Naive B cell (primary cell): ENCODE data around the gene WNT9A. TPM values are rescaled to one million over a fixed set of nuclear protein-coding genes. Genes with fewer than 3 reads are reported as not detected.

Experiments used
- ATAC-seq, 2 donors: fragments of 150-1000 bp; cut with Tn5 transposase; 2 replicates each; pipeline ENCODE4 v1.10.0; 2021; ENCODE audit warnings: low read depth in 2 of 2, mild to moderate bottlenecking in 2 of 2, moderate library complexity in 2 of 2
- DNase-seq: peaks from one replicate; pipeline ENCODE4 v3.0.0; 2022
- H3K27ac Mint-ChIP-seq, 6 donors: one replicate each; pipeline ENCODE4 v1.8.0; 2020 to 2022; ENCODE audit warnings: mild to moderate bottlenecking in 6 of 6, mixed read lengths in 6 of 6, moderate library complexity in 5 of 6, inconsistent platforms in 2 of 6
- H3K27me3 Mint-ChIP-seq, 3 donors: one replicate each; pipeline ENCODE4 v1.8.0; 2021 to 2022; ENCODE audit warnings: mixed read lengths in 3 of 3, mild to moderate bottlenecking in 1 of 3
- H3K36me3 Mint-ChIP-seq, 2 donors: one replicate each; pipeline ENCODE4 v1.8.0; 2020 to 2022; ENCODE audit warnings: mixed read lengths in 2 of 2, inconsistent platforms in 1 of 2, mild to moderate bottlenecking in 1 of 2
- H3K4me1 Mint-ChIP-seq, 3 donors: one replicate each; pipeline ENCODE4 v1.8.0; 2020 to 2022; ENCODE audit warnings: mixed read lengths in 3 of 3, inconsistent platforms in 1 of 3, mild to moderate bottlenecking in 1 of 3, moderate library complexity in 1 of 3
- H3K4me3 Mint-ChIP-seq, 8 donors: one replicate each; pipeline ENCODE4 v1.8.0; 2020 to 2022; ENCODE audit warnings: mild to moderate bottlenecking in 8 of 8, mixed read lengths in 8 of 8, moderate library complexity in 8 of 8, inconsistent platforms in 2 of 8
- H3K9me3 Mint-ChIP-seq, 7 donors: one replicate each; pipeline ENCODE4 v1.8.0; 2020 to 2022; ENCODE audit warnings: mixed read lengths in 7 of 7, mild to moderate bottlenecking in 5 of 7, inconsistent platforms in 2 of 7, moderate library complexity in 1 of 7
- polyA plus RNA-seq, 6 donors: library from polyadenylated mRNA; unstranded; fragments of 300-500 nt; fragmentation: Illumina TruSeq; gene quantifications; one replicate each; pipeline ENCODE4 v1.2.3, GENCODE V29; 2021; ENCODE audit warnings: low read depth in 6 of 6

The WNT9A gene
- polyA plus RNA-seq, 6 donors from 2014 or later: not detected

DNA sequence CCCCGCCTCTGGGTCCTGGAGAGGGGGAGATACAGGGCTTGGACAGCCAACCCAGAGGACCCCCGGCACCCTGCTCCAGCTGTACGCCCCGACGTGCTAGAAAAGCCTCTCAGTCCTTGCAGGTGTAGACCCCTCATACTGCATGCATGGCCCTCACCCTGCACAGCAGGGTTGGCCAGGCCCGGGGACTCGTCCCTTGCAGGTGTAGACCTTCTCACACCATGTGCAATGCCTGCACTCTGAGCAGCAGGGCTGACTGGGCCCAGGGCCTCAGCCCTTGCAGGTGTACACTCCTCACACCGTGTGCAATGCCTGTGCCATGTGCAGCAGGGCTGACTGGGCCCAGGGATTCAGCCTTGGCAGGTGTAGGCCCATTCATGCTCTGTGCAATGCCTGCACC is 26.8 kb downstream of the WNT9A start:
- Mint-ChIP-seq H3K4me1 (peaks cover 0 to 3% (median 2%) of the 10 kb centered on the region in 3 donors), H3K36me3 (no peaks in the 10 kb centered on the region), H3K27me3 (no peaks in the 10 kb centered on the region), H3K9me3 (no peaks in the 10 kb centered on the region), H3K27ac (no peak overlapping the region), H3K4me3 (no peak overlapping the region)
- no peak for ATAC-seq
- DNase-seq: no peak

DNA sequence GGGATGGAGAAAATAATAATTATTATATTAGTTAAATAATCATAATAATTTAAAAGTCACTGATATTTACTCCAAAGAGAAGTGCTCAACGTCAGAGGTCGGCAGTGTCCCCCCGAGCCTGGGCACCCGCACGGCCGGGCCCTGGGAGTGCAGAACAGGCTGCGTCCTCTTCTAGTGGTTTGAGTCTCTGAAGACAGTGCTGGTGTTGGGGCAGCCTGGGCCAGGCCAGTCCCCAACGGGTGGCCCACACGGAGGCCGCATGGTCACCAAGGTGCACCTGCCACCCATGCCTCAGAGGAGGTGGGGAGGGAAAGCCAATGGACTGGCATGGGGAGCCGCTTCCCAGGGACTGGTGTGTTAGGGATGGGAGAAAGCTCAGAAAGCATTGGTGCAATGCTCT is 27.3 kb downstream of the WNT9A start:
- Mint-ChIP-seq H3K9me3 (no peaks in the 10 kb centered on the region), H3K4me3 (no peak overlapping the region), H3K36me3 (no peaks in the 10 kb centered on the region), H3K27ac (no peak overlapping the region), H3K27me3 (no peaks in the 10 kb centered on the region), H3K4me1 (peaks cover 0 to 3% (median 2%) of the 10 kb centered on the region in 3 donors)
- no peak for DNase-seq
- ATAC-seq: no peak

GRCh38 chr1:227919906-227920305 is 27.8 kb downstream of the WNT9A start:
- Mint-ChIP-seq H3K27ac (no peak overlapping the region), H3K4me3 (no peak overlapping the region), H3K36me3 (no peaks in the 10 kb centered on the region), H3K9me3 (no peaks in the 10 kb centered on the region), H3K27me3 (no peaks in the 10 kb centered on the region), H3K4me1 (peaks cover 0 to 3% (median 2%) of the 10 kb centered on the region in 3 donors)
- DNase-seq (no peak), ATAC-seq (no peak)

GRCh38 chr1:227918736-227919135 is 29.0 kb downstream of the WNT9A start:
- ATAC-seq: no peak
- no peak overlapping the region for H3K4me3 Mint-ChIP-seq
- no peaks in the 10 kb centered on the region for H3K9me3 Mint-ChIP-seq
- H3K27me3 Mint-ChIP-seq: no peaks in the 10 kb centered on the region
- no peaks in the 10 kb centered on the region for H3K36me3 Mint-ChIP-seq
- no peak for DNase-seq
- peaks cover 0 to 3% (median 2%) of the 10 kb centered on the region in 3 donors for H3K4me1 Mint-ChIP-seq
- H3K27ac Mint-ChIP-seq: no peak overlapping the region

DNA sequence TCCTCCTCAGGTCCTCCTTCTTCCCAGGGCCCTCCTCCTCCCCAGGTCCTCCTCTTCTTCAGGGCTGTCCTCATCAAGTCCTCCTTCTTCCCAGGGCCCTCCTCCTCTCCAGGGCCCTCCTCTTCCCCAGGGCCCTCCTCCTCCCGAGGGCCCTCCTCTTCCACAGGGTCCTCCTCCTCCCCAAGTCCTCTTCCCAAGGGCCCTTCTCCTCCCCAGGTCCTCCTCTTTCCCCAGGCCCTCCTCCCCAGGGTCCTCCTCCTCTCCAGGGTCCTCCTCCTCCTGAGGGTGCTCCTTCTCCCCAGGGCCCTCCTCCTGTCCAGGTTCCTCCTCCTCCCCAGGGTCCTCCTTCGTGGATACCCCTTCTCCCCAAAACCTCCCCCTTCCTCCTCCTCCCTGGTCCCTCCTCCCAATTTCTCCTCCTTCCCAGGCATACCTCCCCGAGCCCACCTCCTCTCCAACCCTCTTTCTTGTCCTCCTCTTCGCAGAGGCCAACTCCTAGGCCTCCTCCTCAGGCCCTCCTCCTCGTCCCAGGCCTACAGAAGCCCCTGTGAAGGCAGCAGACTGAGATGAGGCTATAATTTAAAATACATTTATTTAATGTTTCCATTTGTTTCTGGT is 29.5 kb downstream of the WNT9A start:
- H3K27ac Mint-ChIP-seq: peak overlapping the region in 1 of 6 donors; percentile 36
- H3K4me3 Mint-ChIP-seq: no peak overlapping the region
- DNase-seq: no peak
- no peaks in the 10 kb centered on the region for H3K9me3 Mint-ChIP-seq
- H3K4me1 Mint-ChIP-seq: peaks cover 0 to 3% (median 2%) of the 10 kb centered on the region in 3 donors
- no peaks in the 10 kb centered on the region for H3K36me3 Mint-ChIP-seq
- no peaks in the 10 kb centered on the region for H3K27me3 Mint-ChIP-seq
- no peak for ATAC-seq

GRCh38 chr1:227917081-227917950 is 30.4 kb downstream of the WNT9A start:
- Mint-ChIP-seq H3K9me3 (no peaks in the 10 kb centered on the region), H3K4me1 (peaks cover 0 to 3% (median 2%) of the 10 kb centered on the region in 3 donors), H3K27me3 (peaks cover 0 to 7% (median 7%) of the 10 kb centered on the region in 3 donors), H3K4me3 (no peak overlapping the region), H3K36me3 (no peaks in the 10 kb centered on the region), H3K27ac (peak overlapping the region in 1 of 6 donors; percentile 84)
- ATAC-seq: no peak
- no peak for DNase-seq

- Mint-ChIP-seq H3K4me1 (peaks cover 0 to 3% (median 2%) of the 10 kb centered on the region in 3 donors), H3K36me3 (no peaks in the 10 kb centered on the region), H3K27me3 (peaks cover 0 to 14% (median 13%) of the 10 kb centered on the region in 3 donors), H3K9me3 (no peaks in the 10 kb centered on the region), H3K4me3 (no peak overlapping the region), H3K27ac (no peak overlapping the region)
- DNase-seq (no peak), ATAC-seq (no peak)
These were observed 31.1 kb downstream of the WNT9A start for GRCh38 chr1:227916655-227917054.

- ATAC-seq (no peak), DNase-seq (no peak)
- H3K4me1 Mint-ChIP-seq: peaks cover 0 to 3% (median 2%) of the 10 kb centered on the region in 3 donors
- no peaks in the 10 kb centered on the region for H3K9me3 Mint-ChIP-seq
- H3K27ac Mint-ChIP-seq: no peak overlapping the region
- peaks cover 4 to 22% (median 17%) of the 10 kb centered on the region in 3 donors for H3K27me3 Mint-ChIP-seq
- no peaks in the 10 kb centered on the region for H3K36me3 Mint-ChIP-seq
- no peak overlapping the region for H3K4me3 Mint-ChIP-seq
These were observed 31.9 kb downstream of the WNT9A start for GRCh38 chr1:227915564-227916553.

DNA sequence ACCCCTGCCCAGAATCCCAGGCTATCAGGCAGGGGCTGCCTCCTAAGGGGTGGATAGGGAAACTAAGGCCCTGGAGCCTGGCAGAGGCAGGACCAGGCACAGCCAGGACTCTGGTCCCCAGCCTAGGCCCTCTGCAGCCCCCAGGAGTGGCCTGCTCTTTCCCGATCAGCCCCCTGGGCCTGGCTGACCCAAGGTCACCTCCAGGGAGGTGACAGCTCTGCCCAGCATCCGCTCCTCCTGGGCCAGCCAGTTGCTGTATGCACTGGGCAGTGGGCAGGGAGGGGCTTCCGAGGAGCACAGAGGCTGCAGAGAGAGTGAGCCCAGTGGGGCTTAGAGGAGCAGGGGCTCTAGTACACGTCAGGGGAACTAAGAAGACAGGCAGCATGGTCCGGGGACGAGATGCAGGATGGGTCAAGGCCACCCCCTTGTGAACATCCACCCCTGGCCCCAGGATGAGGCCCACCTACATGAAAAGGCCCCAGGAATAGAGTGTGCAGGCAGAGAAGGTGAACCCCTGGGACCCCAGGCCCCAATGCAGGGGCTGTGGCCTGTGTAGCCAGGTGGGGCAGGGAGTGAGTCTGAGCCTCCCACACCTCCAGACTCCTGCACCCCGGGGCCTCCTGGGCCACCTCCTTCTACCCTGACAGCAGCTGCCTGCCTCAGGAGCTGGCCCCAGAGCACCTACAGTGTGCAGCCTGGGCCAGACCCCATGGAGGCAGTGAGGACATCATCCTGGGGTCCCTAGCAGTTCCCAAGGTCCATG is 32.8 kb downstream of the WNT9A start:
- H3K4me3 Mint-ChIP-seq: no peak overlapping the region
- H3K36me3 Mint-ChIP-seq: no peaks in the 10 kb centered on the region
- H3K9me3 Mint-ChIP-seq: no peaks in the 10 kb centered on the region
- peaks cover 4 to 26% (median 23%) of the 10 kb centered on the region in 3 donors for H3K27me3 Mint-ChIP-seq
- no peak for ATAC-seq
- DNase-seq: no peak
- peaks cover 0 to 3% (median 2%) of the 10 kb centered on the region in 3 donors for H3K4me1 Mint-ChIP-seq
- no peak overlapping the region for H3K27ac Mint-ChIP-seq

DNA sequence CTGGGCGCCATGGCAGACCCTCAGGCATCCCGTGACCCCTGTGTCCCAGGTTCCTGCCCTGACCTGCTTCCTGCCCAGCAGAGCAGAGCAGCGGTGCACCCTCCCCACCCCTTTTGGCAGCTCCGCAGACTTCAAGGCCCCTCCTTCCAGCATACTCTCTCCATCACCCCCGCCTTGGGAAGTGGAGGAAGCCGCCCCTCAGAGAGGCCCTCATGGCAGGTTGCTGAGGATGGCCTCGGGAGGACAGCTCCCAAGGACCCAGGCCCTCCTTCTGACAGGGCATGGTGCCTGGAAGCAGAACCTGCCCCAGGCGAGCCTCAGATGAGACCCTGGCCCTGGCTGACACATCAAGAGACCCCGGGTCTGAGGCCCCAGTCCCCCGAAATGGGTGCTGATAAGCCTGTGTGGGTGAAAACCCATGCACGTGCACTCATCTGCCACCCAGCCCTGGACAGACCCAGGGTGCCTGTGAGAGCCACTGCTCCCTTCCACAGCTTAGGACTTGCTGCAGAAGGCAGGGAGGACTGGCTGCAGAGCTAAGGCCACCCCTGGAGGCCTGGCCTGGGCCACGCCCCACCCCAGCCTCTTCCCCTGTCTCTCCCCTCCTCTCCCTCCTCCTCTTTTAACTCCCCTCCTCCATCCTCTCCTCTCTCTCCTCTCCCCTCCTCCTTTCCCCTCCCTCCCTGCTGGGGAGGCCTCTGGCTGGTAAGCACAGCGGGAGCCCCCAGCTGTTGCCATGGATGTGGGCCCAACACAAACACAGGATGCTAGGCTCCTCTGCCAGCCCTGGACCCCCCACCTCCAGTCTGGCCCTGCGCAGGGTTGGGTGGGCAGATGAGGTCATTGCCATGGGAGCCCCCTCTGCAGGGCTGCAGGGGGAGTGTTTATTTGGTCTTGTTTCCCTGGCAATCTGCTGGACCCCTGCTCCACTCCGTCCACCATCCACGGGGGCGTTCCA is 33.7 kb downstream of the WNT9A start:
- ATAC-seq (no peak), DNase-seq (no peak)
- H3K27me3 Mint-ChIP-seq: peaks cover 4 to 32% (median 32%) of the 10 kb centered on the region in 3 donors
- H3K4me1 Mint-ChIP-seq: peaks cover 0 to 3% (median under 1%) of the 10 kb centered on the region in 3 donors
- no peak overlapping the region for H3K27ac Mint-ChIP-seq
- no peaks in the 10 kb centered on the region for H3K36me3 Mint-ChIP-seq
- H3K9me3 Mint-ChIP-seq: no peaks in the 10 kb centered on the region
- H3K4me3 Mint-ChIP-seq: no peak overlapping the region

DNA sequence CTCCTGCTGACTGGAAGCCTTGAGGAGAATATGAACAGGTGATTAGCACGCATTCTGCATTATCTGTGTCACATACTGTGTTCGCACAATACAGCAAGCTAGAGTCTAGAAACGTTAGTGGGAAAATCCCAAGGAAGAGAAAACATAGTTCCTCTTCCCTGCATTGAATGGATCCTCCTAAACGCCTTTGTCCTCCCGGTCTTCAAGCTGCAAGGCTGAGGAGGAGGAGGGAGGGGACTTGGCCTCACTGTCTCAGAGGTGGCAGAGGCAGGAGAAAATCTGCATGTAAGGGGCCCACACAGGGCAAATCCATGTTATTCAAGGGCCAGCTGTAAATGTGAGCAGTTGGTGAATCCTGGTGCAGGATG is 34.4 kb downstream of the WNT9A start:
- Mint-ChIP-seq H3K9me3 (no peaks in the 10 kb centered on the region), H3K27ac (no peak overlapping the region), H3K36me3 (no peaks in the 10 kb centered on the region), H3K4me1 (peaks cover 0 to 2% (median 0%) of the 10 kb centered on the region in 3 donors), H3K4me3 (no peak overlapping the region), H3K27me3 (peaks cover 8 to 38% (median 37%) of the 10 kb centered on the region in 3 donors)
- ATAC-seq: no peak
- no peak for DNase-seq

GRCh38 chr1:227912866-227913265 is 34.9 kb downstream of the WNT9A start:
- ATAC-seq: no peak
- DNase-seq: no peak
- Mint-ChIP-seq H3K4me3 (no peak overlapping the region), H3K27me3 (peaks cover 8 to 38% (median 37%) of the 10 kb centered on the region in 3 donors), H3K4me1 (no peaks in the 10 kb centered on the region), H3K36me3 (no peaks in the 10 kb centered on the region), H3K27ac (no peak overlapping the region), H3K9me3 (no peaks in the 10 kb centered on the region)
